GM12878 (cell line): ENCODE measurements around the gene PAXX. TPM values are rescaled to one million over a fixed set of nuclear protein-coding genes. Genes with fewer than 3 reads are reported as not detected.
"Not testable (repeated sequence)": the region's sequence is repeated elsewhere in the genome, so short reads cannot be mapped to it uniquely, and the experiment has no call there.

ENCODE experiments used
- ATAC-seq: fragments of 200-7000 bp; cut with Tn5 transposase; 3 replicates; pipeline ENCODE4 v1.9.1; 2020; ENCODE audit warnings: mild to moderate bottlenecking, moderate library complexity
- BruUV-seq: library from RNA; stranded (reverse); fragments of 400-500 nt; replicated peaks from 2 replicates; lab custom pipeline; 2021; lab: Mats Ljungman, UMichigan
- CTCF ChIA-PET: fragments of 300-600 bp; sonication (Branson Sonifier 250); formaldehyde crosslinking; extraction: SDS; loops from one replicate; lab custom pipeline; 2021; ENCODE audit warnings: inconsistent platforms; lab: Yijun Ruan, JAX
- POLR2A ChIA-PET: fragments of 350-600 bp; formaldehyde crosslinking; extraction: SDS; loops from one replicate; lab custom pipeline; 2021; ENCODE audit warnings: inconsistent platforms; lab: Charles Lee
- RAD21 ChIA-PET: fragments of 300-600 bp; sonication (Branson Sonifier 250); formaldehyde crosslinking; loops from one replicate; lab custom pipeline; 2023; ENCODE audit warnings: antibody characterized with exemption; ENCODE audit not compliant: unreplicated experiment; lab: Charles Lee
- SMC1A ChIA-PET: fragments of 300-600 bp; sonication (Branson Sonifier 250); formaldehyde crosslinking; loops from one replicate; lab custom pipeline; 2023; ENCODE audit not compliant: unreplicated experiment, uncharacterized antibody; lab: Charles Lee
- DNase-seq: peaks from one replicate; pipeline ENCODE4 v3.0.0-alpha.2; 2011; ENCODE audit warnings: low read depth, low spot score
- FAIRE-seq: peaks from 3 replicates; lab custom pipeline; 2011; peaks lifted over from hg19 to GRCh38; lab: Jason Lieb, UNC
- H2AFZ ChIP-seq: 2 replicates; pipeline ENCODE4 v1.6.0; 2011; ENCODE audit warnings: low read depth, low read length, control low read depth; ENCODE audit not compliant: control insufficient read depth
- H3K27ac ChIP-seq: 2 replicates; pipeline ENCODE4 v1.5.1; 2011; ENCODE audit warnings: control low read depth; ENCODE audit not compliant: control insufficient read depth, insufficient read depth
- H3K27me3 ChIP-seq, 2 experiments: replicated peaks in 1 of 2; 2 replicates each; pipeline versions ENCODE4 v1.6.0 to v1.6.1; 2011; ENCODE audit warnings: low read length in 1 of 2; ENCODE audit not compliant: control insufficient read depth in 2 of 2, insufficient read depth in 2 of 2
- H3K36me3 ChIP-seq, 2 experiments: 2 replicates each; pipeline ENCODE4 v1.5.1; 2011; ENCODE audit warnings: low read length in 1 of 2; ENCODE audit not compliant: control insufficient read depth in 2 of 2, insufficient read depth in 2 of 2
- H3K4me1 ChIP-seq: 2 replicates; pipeline ENCODE4 v1.6.1; 2011; ENCODE audit warnings: mild to moderate bottlenecking, low read length, moderate library complexity, mixed read lengths; ENCODE audit not compliant: control insufficient read depth, insufficient read depth
- H3K4me2 ChIP-seq: 2 replicates; pipeline ENCODE4 v1.6.0; 2011; ENCODE audit warnings: control low read depth; ENCODE audit not compliant: control insufficient read depth, insufficient read depth
- H3K4me3 ChIP-seq: fragments of 200-600 bp; sonication (generic); 2 replicates; pipeline ENCODE4 v1.5.1; 2016
- H3K79me2 ChIP-seq: 2 replicates; pipeline ENCODE4 v1.6.0; 2011; ENCODE audit warnings: low read length; ENCODE audit not compliant: control insufficient read depth, insufficient read depth
- H3K9ac ChIP-seq: 2 replicates; pipeline ENCODE4 v1.8.0; 2011; ENCODE audit warnings: low read length, control low read depth, mixed read lengths; ENCODE audit not compliant: control insufficient read depth, insufficient read depth
- H3K9me3 ChIP-seq: replicated peaks from 3 replicates; pipeline ENCODE4 v1.5.1; 2011; ENCODE audit warnings: mild to moderate bottlenecking, low read length; ENCODE audit not compliant: control insufficient read depth, insufficient read depth
- H4K20me1 ChIP-seq: 2 replicates; pipeline ENCODE4 v1.6.0; 2011; ENCODE audit not compliant: control insufficient read depth, insufficient read depth
- ATF7 ChIP-seq: fragments of 450-650 bp; IDR thresholded peaks from 2 replicates; pipeline ENCODE4 v1.6.1; 2016; ENCODE audit warnings: low read depth, mild to moderate bottlenecking
- CHD2 ChIP-seq: IDR thresholded peaks from 2 replicates; pipeline ENCODE4 v1.6.1; 2011; ENCODE audit warnings: low read depth, low read length, improper control_type of control experiment, borderline replicate concordance
- RAD21 ChIP-seq: IDR thresholded peaks from 2 replicates; pipeline ENCODE4 v1.6.1; 2011; ENCODE audit warnings: mild to moderate bottlenecking, low read depth, low read length, moderate library complexity; ENCODE audit not compliant: insufficient read depth
- WRNIP1 ChIP-seq: IDR thresholded peaks from 2 replicates; pipeline ENCODE4 v1.6.1; 2011; ENCODE audit warnings: low read depth, low read length, improper control_type of control experiment, borderline replicate concordance
- ZSCAN29 ChIP-seq: fragments of 450-650 bp; IDR thresholded peaks from 2 replicates; pipeline ENCODE4 v1.6.1; 2017; ENCODE audit warnings: mild to moderate bottlenecking, moderate library complexity
- WGBS: methylation state at CpG from one replicate; pipeline ENCODE4 v1.1.6; 2016; ENCODE audit warnings: low lambda C conversion rate; ENCODE audit not compliant: insufficient replicate concordance, insufficient coverage; ENCODE audit errors: missing lambda C conversion rate; 5-methylcytosine and 5-hydroxymethylcytosine counted together
- in situ Hi-C: fragments of 300-500 bp; cut with MboI; formaldehyde crosslinking; loops from 9 replicates; pipeline ENCODE4 v1.14.3; 2018; ENCODE audit warnings: mixed read lengths
- intact Hi-C: fragments of 100-400 bp; cut with micrococcal nuclease; formaldehyde crosslinking; loops from one replicate; pipeline ENCODE4 v1.14.2; 2022; ENCODE audit not compliant: unreplicated experiment
- polyA plus RNA-seq, 11 experiments: library from polyadenylated mRNA; depleted of rRNA in 4 of 11; unstranded in 6 of 11; stranded (reverse) in 5 of 11; fragments of >200 nt; fragmentation: Nextera tagmentation in 4 of 11; fragmentation: Illumina TruSeq in 1 of 11; extraction: Ambion mirVana in 4 of 11; extraction: Trizol in 1 of 11; gene quantifications; 1 replicate in 1 of 11; 2 replicates in 10 of 11; pipeline versions ENCODE4 v1.2.1 to v1.2.3, GENCODE V29; 2011 to 2016; ENCODE audit warnings: inconsistent platforms in 2 of 11, missing spikeins in 2 of 11, low read depth in 1 of 11
- total RNA-seq, 4 experiments: library from RNA; depleted of rRNA in 3 of 4; stranded (reverse); fragments of >200 nt in 3 of 4; fragmentation: Illumina TruSeq in 1 of 4; extraction: Trizol in 1 of 4; gene quantifications; 2 replicates each; pipeline versions ENCODE4 v1.2.1 to v1.2.3, GENCODE V29; 2013 to 2021
- TF ChIP-seq, protein P1 (sequence below), 3 experiments: IDR thresholded peaks in 2 of 3; conservative IDR thresholded peaks in 1 of 3; 2 replicates each; pipeline ENCODE4 v1.5.1; 2011; ENCODE audit warnings: low read depth in 3 of 3, low read length in 3 of 3, mild to moderate bottlenecking in 3 of 3, control low read depth in 2 of 3, moderate library complexity in 2 of 3, inconsistent platforms in 1 of 3, mixed read lengths in 1 of 3; ENCODE audit not compliant: control insufficient read depth in 2 of 3, insufficient read depth in 1 of 3; ENCODE audit errors: extremely low read depth in 1 of 3
- TF ChIP-seq, protein P2 (sequence below): fragments of 450-650 bp; IDR thresholded peaks from 2 replicates; pipeline ENCODE4 v1.6.1; 2017; ENCODE audit warnings: mild to moderate bottlenecking

Gene PAXX
- total and polyA plus RNA-seq, 10 of the 15 experiments (the other 5 are each of a cell fraction or from before 2014, with no cell fraction given): 0.18 to 60.6 (median 29.5) TPM

DNA sequence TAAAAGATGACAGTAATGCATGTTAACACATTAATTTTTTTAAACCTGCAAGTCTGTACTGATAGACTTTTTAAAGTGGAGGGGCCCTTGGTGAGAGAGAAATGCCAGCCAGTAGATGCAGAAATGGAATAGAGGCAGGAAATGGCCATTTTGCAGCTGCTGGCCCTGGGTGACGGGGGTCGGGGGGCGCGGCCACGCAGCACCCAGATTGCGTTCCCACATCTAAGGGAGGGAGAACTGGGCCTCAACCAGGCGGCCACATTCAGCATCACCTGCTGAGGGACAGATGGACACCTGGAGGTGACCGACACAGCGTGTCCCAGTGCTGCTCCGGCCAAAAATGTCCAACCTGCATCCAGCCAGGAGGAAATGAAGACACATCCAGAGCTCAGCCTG lies 10.4 kb downstream of the PAXX start (continued):
- no peak for TF ChIP-seq CHD2
- TF ChIP-seq ZSCAN29: no peak
- no peak for TF ChIP-seq WRNIP1

DNA sequence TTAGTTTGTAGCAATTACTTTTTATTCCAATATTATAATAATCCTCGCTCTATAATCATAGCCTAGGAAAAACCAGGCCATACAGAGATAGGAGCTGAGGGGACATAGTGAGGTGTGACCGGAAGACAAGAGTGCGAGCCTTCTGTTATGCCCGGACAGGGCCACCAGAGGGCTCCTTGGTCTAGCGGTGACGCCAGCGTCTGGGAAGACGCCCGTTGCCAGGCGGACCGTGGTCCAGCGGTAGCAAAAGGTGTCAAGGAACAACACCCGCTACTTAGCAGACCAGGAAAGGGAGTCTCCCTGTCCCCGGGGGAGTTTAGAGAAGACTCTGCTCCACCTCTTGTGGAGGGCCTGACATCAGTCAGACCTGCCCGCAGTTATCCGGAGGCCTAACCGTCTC lies 12.1 kb downstream of the PAXX start:
- H3K79me2 ChIP-seq, H2AFZ ChIP-seq, ATAC-seq, FAIRE-seq, POLR2A ChIA-PET, H4K20me1 ChIP-seq, H3K4me3 ChIP-seq, RAD21 ChIA-PET, H3K9me3 ChIP-seq, DNase-seq, H3K9ac ChIP-seq, H3K27me3 ChIP-seq, H3K27ac ChIP-seq, SMC1A ChIA-PET, in situ Hi-C loops, H3K36me3 ChIP-seq, H3K4me2 ChIP-seq: not testable (repeated sequence)
- 24% methylated on average over 17 of the region's 17 CpGs for WGBS
- CTCF ChIA-PET: interaction anchor here (0.8 to 2.0 kb wide), 3 partner anchors 25 to 42 kb away, joined by 3 to 6 read pairs (median 5); no protein-coding TSS in a partner anchor
- H3K4me1 ChIP-seq: peaks cover 12% of the 10 kb centered on the region
- 0 out of 2 replicates have a peak, but pooled peaks have one; percentile 5 for TF ChIP-seq RAD21
- TF ChIP-seq, protein P1, sequence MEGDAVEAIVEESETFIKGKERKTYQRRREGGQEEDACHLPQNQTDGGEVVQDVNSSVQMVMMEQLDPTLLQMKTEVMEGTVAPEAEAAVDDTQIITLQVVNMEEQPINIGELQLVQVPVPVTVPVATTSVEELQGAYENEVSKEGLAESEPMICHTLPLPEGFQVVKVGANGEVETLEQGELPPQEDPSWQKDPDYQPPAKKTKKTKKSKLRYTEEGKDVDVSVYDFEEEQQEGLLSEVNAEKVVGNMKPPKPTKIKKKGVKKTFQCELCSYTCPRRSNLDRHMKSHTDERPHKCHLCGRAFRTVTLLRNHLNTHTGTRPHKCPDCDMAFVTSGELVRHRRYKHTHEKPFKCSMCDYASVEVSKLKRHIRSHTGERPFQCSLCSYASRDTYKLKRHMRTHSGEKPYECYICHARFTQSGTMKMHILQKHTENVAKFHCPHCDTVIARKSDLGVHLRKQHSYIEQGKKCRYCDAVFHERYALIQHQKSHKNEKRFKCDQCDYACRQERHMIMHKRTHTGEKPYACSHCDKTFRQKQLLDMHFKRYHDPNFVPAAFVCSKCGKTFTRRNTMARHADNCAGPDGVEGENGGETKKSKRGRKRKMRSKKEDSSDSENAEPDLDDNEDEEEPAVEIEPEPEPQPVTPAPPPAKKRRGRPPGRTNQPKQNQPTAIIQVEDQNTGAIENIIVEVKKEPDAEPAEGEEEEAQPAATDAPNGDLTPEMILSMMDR (IDR thresholded peaks at IDR 0.05 in 2 of 3, conservative IDR thresholded peaks at IDR 0.05 in 1 of 3; ENCODE audit: control insufficient read depth in 2 of 3, extremely low read depth in 1 of 3, insufficient read depth in 1 of 3, low read depth in 3 of 3, low read length in 3 of 3): peak in 1 of 3 experiments; percentile 27; a peak in 1 of 6 replicates
- TF ChIP-seq, protein P2, sequence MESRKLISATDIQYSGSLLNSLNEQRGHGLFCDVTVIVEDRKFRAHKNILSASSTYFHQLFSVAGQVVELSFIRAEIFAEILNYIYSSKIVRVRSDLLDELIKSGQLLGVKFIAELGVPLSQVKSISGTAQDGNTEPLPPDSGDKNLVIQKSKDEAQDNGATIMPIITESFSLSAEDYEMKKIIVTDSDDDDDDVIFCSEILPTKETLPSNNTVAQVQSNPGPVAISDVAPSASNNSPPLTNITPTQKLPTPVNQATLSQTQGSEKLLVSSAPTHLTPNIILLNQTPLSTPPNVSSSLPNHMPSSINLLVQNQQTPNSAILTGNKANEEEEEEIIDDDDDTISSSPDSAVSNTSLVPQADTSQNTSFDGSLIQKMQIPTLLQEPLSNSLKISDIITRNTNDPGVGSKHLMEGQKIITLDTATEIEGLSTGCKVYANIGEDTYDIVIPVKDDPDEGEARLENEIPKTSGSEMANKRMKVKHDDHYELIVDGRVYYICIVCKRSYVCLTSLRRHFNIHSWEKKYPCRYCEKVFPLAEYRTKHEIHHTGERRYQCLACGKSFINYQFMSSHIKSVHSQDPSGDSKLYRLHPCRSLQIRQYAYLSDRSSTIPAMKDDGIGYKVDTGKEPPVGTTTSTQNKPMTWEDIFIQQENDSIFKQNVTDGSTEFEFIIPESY: 0 out of 2 replicates have a peak, but pooled peaks have one; percentile 54
- 0 out of 2 replicates have a peak, but pooled peaks have one; percentile 28 for TF ChIP-seq ATF7
- TF ChIP-seq, all 136 proteins: peak for 4; not testable (repeated sequence) for 132
- BruUV-seq, intact Hi-C loops: not testable (repeated sequence)
